HG02870 (cell line): ENCODE data around the gene MAPK4.
A peak's percentile ranks its signal among the peaks of the same experiment; 100 is the strongest.

Source experiments
- ATAC-seq: cut with Tn5 transposase; IDR thresholded peaks from one replicate; pipeline ENCODE4 v1.9.1; 2021; ENCODE audit warnings: mild to moderate bottlenecking, moderate library complexity; ENCODE audit not compliant: unreplicated experiment

MAPK4 gene

GRCh38 chr18:50719471-50720324 lies 159.8 kb downstream of the MAPK4 start:
- ATAC-seq = no peak

DNA sequence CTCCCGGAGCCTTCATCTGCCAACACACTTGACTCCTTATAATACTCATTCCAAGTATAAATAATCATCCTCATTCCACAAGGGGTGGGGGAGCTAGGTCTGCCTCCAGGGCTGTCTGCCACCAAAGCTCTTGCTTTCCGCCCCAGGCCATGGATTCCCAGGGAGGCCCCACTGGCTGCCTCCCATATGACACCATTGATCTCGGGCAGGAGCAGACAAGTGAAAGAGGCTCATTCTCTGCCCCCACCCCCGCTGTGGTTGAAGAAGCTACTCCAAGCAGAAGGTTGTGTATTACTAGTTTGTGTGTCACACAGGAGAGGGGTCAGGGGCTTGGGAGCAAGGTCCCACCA lies 160.4 kb downstream of the MAPK4 start:
- ATAC-seq = no peak

DNA sequence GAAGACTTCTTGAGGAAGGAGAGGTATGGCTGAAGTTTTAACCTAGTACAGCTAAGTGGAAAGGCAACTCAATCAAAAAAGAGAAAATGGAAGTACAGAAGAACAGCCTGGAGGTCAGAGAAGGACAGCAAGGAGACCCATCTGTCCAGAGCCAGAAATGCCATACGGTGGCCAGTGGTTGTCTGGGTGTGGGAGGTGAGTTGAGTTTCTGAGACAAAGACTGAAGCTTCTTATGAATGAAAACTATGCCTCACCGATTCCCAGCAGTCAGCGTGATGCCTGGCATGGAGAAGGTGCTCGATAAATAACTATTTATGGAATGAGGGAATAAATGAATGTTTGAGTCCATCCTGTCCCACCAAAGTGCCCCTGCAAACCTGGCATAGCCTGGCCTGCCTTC lies 161.1 kb downstream of the MAPK4 start:
- no peak for ATAC-seq

- no peak for ATAC-seq
Measured at GRCh38 chr18:50721451-50722120, 161.7 kb downstream of the MAPK4 start.

DNA sequence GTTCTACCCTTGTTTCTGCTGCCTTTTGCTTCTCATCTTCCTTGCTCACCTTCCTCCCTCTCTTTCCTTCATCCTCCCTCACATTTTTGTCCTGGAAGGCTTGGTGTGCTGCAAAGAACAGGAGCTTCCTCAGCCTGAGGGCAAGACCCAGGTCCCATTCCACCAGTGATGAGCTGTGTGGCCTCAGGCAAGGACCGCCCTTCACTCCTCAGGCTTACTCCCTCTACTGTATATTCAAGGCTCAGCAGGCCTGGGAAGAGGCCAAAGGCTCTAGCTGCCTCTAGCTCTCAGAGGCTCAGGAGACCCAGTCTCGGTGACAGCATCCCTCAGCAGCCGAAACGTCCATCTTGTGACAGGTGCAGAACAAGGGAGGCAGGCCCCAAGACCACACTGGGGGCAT lies 162.4 kb downstream of the MAPK4 start:
- no peak for ATAC-seq

GRCh38 chr18:50724751-50725151 lies 164.9 kb downstream of the MAPK4 start:
- ATAC-seq = no peak

- ATAC-seq = peak; percentile 97
Measured at GRCh38 chr18:50726960-50727589, 167.2 kb downstream of the MAPK4 start.

GRCh38 chr18:50727721-50728471 lies 168.0 kb downstream of the MAPK4 start:
- no peak for ATAC-seq

DNA sequence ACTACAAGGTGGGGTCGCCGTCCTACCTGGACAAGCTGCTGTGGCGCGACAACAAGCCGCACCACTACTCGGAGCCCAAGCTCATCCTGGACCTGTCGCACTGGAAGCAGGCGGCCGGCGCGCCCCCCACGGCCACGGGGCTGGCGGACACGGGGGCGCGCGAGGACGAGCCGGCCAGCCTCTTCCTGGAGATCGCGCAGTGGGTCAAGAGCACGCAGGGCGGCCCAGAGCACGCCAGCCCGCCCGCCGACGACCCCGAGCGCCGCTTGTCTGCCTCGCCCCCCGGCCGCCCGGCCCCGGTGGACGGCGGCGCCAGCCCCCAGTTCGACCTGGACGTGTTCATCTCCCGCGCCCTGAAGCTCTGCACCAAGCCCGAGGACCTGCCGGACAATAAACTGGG lies 169.5 kb downstream of the MAPK4 start:
- ATAC-seq = no peak

DNA sequence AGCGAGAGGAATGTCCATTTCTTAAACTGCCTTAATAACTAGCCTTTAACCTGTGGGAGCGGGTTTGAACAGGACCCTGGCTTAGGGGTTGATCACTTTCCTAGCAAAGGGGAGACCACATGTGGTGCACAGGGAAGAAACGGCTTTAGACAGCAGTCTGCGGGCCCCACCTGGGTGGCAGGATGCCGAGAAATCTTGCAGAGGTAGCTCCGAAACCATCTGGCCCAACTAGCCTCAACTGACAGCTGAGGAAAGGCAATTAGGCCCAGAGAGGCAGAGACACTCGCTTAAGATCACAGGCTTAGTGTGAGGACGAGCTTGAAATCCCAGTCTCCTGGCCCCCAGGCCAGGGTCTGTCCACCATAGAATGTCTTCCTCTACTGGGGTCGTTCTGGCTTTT lies 170.1 kb downstream of the MAPK4 start:
- ATAC-seq = no peak

DNA sequence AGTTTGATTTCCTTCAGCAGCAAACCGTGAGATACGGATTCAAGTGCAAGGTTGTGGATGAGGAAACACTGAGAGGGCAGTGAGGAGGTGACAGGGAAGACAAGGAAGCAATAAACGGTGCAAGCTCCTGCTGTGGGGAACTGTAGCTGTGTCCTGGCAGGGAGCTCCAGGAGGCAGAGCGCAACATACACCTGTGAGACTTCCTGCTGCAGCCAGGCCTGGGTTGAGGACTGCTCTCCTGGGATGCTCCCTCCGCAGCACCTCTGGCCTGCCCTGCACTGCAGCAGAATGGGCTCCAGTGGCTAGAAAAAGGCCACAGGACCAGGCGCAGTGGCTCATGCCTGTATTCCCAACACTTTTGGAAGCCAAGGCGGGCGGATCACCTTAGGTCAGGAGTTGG lies 174.5 kb downstream of the MAPK4 start:
- ATAC-seq = no peak

GRCh38 chr18:50734886-50735285 lies 175.0 kb downstream of the MAPK4 start:
- no peak for ATAC-seq

- no peak for ATAC-seq
Measured at GRCh38 chr18:50737127-50737526, 177.2 kb downstream of the MAPK4 start.

GRCh38 chr18:50738098-50738757 lies 178.3 kb downstream of the MAPK4 start:
- ATAC-seq = no peak

GRCh38 chr18:50742952-50743351 lies 183.1 kb downstream of the MAPK4 start:
- ATAC-seq = no peak

DNA sequence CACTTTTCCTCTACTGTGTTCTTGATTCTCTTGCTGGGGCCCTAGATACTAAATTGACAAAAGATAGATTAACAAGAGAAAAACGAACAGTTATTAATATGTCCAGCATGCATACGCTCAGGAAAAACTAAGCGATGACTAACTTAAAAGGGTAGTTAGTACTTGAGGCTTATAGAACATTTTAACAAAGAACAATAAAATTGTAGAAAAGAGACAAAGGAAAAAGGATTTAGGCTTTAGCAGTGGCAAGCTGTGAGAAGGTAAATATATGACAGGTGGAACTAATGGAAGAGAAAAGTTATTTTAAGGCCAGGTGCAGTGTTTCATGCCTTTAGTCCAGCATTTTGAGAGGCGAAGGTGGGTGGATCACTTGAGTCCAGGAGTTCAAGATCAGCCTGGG lies 184.4 kb downstream of the MAPK4 start:
- no peak for ATAC-seq

DNA sequence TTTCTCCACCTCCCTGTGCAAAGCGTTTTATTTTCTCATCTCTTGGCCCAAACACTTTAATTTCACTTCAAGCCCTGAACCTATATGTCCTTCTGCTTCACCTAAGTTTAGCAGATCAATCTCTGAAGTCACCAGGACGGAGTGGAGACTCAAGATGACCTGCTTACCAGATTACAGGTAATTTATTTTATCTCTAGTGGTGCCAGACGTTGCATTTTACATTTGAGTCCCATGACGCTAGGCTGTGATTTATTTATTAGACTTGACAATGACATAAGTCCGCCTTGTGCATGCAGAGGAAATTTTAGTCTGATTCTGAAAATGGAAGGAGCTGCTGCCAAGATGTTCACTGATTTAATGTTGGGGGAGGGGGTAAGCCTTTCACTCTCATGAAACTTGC lies 186.1 kb downstream of the MAPK4 start:
- no peak for ATAC-seq

- no peak for ATAC-seq
Measured at GRCh38 chr18:50747849-50748242, 188.0 kb downstream of the MAPK4 start.

DNA sequence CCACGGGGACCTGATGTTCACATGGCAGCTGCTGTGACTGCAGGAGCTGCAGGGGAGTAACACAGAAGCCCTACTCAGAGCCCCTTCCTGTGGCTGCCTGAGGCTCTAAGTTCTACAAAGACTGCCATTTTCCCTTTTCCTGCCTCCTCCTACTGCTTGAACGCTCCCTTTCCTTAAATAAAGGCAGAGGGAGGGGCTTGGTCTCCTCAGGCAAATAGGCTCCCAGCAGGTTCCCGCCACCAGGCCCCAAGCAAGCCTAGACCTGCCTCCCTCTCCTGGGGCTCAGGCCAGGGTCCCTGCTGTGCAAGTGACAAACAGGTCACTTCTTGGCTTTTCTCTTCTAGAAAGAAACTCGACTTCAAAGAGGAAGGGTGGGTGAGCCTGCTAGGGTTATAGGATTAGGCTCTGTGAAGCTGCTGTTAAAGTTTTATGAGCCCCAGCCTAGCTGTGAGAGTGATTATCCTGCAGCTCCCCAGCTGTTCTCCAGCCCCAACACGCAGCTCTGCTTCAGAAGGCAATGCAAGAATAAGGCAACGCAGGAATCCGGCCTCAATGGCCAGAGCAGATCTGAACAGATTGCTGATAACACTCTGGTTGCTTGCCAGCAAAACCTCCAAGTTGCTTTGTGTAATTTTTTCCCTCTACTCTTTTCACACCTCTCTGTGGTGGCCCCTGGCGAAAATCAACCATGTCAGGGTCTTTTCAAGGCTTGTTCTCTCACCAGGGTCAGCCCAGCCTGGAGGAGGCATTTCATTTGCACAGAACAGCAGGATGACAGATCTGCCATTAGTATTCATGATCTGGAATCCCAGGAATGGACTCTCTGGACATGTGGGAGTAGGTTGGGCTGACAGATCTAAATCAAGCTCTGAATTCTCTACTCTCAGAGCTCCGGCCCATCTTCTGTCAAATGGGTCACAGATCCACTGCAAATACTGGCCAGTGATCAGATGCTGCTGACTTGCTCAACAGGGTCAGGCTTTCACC lies 188.6 kb downstream of the MAPK4 start:
- ATAC-seq = no peak

DNA sequence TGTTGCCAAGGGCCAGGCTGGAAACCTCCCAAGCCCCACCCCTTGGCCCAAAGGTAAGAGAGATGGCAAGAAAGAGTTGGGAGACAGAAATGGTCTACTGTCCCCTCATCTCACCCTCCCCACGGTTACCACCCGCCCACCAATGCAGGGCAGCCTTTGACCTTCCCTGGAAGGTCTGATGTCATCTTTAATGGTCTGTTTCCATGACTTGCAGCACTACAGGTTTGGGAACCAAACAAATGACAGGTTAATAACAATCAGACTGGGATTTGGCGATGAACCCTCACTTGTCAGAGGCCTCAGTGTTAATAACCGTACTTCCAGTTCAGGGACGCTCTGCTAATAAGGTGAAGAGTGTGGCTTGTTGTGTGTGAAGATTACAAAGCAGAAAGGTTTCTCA lies 189.5 kb downstream of the MAPK4 start:
- ATAC-seq = no peak
